ENCODE measurements around the gene SLC10A4. TPM values are rescaled to one million over a fixed set of nuclear protein-coding genes. Genes with fewer than 3 reads are reported as not detected.
"Not testable (repeated sequence)": the region's sequence is repeated elsewhere in the genome, so short reads cannot be mapped to it uniquely, and the experiment has no call there.

Gene SLC10A4, protein sequence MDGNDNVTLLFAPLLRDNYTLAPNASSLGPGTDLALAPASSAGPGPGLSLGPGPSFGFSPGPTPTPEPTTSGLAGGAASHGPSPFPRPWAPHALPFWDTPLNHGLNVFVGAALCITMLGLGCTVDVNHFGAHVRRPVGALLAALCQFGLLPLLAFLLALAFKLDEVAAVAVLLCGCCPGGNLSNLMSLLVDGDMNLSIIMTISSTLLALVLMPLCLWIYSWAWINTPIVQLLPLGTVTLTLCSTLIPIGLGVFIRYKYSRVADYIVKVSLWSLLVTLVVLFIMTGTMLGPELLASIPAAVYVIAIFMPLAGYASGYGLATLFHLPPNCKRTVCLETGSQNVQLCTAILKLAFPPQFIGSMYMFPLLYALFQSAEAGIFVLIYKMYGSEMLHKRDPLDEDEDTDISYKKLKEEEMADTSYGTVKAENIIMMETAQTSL
- total RNA-seq: 0.49 TPM
- polyA plus RNA-seq (ENCODE audit: insufficient read depth in 1 of 8, insufficient read length in 8 of 8, low replicate concordance in 1 of 8): 1 to 10 TPM in 1 of 8 donors, under 1 TPM in 7; 0.41 to 1.1 (median 0.82) TPM
- long read RNA-seq, donor 1, partial matches to known transcripts: 0 of 2 reads
- long read RNA-seq, donor 1, other reads (novel, unspliced or antisense): 0 of 2 reads
- long read RNA-seq, donor 2: 0 reads
- long read RNA-seq, donor 3, partial matches to known transcripts: 0 of 4 reads
- long read RNA-seq, donor 3, other reads (novel, unspliced or antisense): 0 of 4 reads
- long read RNA-seq, donor 4: 0 reads
- long read RNA-seq, donor 5, partial matches to known transcripts: 0 of 1 reads
- long read RNA-seq, donor 5, other reads (novel, unspliced or antisense): 0 of 1 reads
- long read RNA-seq, donor 6: 0 reads
- long read RNA-seq, donor 7: 0 reads
- long read RNA-seq, donor 8: 0 reads
- long read RNA-seq, donor 9: 0 reads
- long read RNA-seq, donor 10: 0 reads
- long read RNA-seq, donor 11: 0 reads

DNA sequence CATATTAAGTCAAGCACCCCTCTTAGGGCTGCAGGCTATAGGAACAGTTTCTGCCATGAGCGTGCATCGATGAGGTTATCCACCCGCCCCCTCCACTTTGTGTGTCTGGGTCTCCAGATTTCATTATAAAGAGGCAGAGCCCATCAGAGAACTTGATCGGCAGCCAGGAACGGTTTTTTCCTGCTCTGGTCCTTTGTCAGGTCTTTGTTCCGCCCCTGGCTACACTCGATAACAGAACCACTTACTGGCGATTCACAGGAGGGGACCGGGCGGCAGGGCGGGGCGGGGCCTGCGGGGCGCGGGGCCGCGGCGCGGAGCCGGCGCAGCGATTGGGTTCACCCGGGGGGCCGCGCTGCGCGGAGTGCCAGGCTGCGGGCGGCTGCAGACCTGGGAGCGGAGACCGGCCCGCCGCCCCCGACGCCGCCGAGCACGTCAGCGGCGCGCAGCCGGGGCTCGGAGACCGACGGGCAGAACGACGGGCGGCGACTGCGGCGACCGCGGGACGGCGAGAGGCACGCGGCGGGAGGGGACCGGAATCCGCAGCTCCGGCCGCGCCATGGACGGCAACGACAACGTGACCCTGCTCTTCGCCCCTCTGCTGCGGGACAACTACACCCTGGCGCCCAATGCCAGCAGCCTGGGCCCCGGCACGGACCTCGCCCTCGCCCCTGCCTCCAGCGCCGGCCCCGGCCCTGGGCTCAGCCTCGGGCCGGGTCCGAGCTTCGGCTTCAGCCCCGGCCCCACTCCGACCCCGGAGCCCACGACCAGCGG, at the start of gene SLC10A4:
SLC10A4 (plus strand) TSS at position 338 of the 771 bp plus-strand sequence; CDS start at position 557, 219 bp downstream.
- under 1% methylated on average over 84 of the region's 85 CpGs for WGBS (ENCODE audit: insufficient coverage)
- Histone ChIP-seq H3K4me3 (ENCODE audit: low read length) (peak within 1 kb of the TSS; percentile 17), H3K36me3 (ENCODE audit: control insufficient read depth, insufficient read depth, low read length) (no peaks in the 10 kb centered on the region), H3K9me3 (replicated peaks; ENCODE audit: control insufficient read depth, low read depth, low read length) (no peaks in the 10 kb centered on the region), H3K4me1 (ENCODE audit: control insufficient read depth, insufficient read depth, low read length) (peaks cover 5% of the 10 kb centered on the region), H3K27ac (ENCODE audit: low read length) (no peak within 1 kb of the TSS), H3K27me3 (ENCODE audit: control insufficient read depth, insufficient read depth, low read length) (peaks cover 47% of the 10 kb centered on the region)
- peak; percentile 20 for DNase-seq

DNA sequence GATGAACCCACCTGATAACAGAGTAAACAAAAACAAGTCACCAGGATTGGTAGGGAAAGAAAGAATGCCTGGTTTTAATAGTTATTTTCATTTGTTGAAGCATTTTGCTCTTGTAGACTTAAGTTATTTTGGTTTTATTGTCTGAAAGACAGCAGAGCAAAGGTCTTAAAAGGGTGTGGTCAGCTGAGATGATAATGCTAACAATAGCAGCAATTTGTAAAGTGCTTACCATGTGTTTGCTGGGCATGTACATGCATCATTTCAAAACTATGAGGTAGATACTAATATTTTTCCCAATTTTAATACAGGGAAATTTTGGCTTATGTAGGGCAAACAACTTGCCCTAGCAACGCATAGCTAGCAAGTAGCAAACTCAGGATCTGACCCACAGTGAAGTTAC, 46.8 kb upstream of the SLC10A4 start:
- Histone ChIP-seq H3K4me1 (ENCODE audit: control insufficient read depth, insufficient read depth, low read length) (no peaks in the 10 kb centered on the region), H3K4me3 (ENCODE audit: low read length) (no peak overlapping the region), H3K27ac (ENCODE audit: low read length) (no peak overlapping the region), H3K27me3 (ENCODE audit: control insufficient read depth, insufficient read depth, low read length) (no peaks in the 10 kb centered on the region), H3K36me3 (ENCODE audit: control insufficient read depth, insufficient read depth, low read length) (no peaks in the 10 kb centered on the region), H3K9me3 (replicated peaks; ENCODE audit: control insufficient read depth, low read depth, low read length) (no peaks in the 10 kb centered on the region)
- WGBS (ENCODE audit: insufficient coverage): no CpG with 5 or more reads among the region's 1 CpG
- no peak for DNase-seq

DNA sequence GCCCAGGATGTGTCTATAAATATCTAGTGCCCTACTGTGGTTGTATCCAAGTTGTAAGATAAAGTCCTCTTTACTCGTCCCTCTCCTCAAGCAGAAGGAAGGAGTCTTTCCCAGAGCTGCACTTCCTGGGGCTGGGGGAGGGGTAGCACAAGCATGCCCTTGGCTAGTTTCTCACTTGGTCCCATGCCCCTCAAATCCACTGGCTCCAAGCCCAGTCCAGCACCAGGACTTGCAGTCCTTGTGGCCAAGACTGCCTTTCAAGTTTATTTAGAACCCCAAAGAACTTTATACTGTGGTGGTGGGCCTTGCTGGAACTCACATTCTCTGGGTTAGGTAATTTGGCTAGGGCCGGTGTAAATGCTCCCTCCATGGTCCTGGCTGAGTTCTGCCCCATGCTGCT, 43.2 kb upstream of the SLC10A4 start:
- Histone ChIP-seq H3K9me3 (replicated peaks; ENCODE audit: control insufficient read depth, low read depth, low read length) (no peaks in the 10 kb centered on the region), H3K27me3 (ENCODE audit: control insufficient read depth, insufficient read depth, low read length) (no peaks in the 10 kb centered on the region), H3K36me3 (ENCODE audit: control insufficient read depth, insufficient read depth, low read length) (no peaks in the 10 kb centered on the region), H3K4me3 (ENCODE audit: low read length) (no peak overlapping the region), H3K4me1 (ENCODE audit: control insufficient read depth, insufficient read depth, low read length) (no peaks in the 10 kb centered on the region), H3K27ac (ENCODE audit: low read length) (no peak overlapping the region)
- no CpG with 5 or more reads among the region's 2 CpGs for WGBS (ENCODE audit: insufficient coverage)
- DNase-seq: no peak

DNA sequence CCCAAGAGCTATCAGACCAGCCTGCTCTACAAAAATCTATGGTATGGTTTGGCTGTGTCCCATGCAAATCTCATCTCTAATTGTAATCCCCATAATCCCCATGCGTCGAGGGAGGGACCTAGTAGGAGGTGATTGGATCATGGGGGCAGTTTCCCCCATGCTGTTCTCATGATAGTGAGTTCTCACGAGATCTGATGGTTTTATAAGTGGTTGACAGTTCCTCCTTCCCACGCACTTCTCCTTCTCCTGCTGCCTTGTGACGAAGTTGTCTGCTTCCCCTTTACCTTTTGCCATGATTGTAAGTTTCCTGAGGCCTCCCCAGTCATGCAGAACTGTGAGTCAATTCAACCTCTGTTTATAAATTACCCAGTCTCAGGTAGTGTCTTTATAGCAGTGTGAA, 42.2 kb upstream of the SLC10A4 start:
- H3K27me3 ChIP-seq (ENCODE audit: control insufficient read depth, insufficient read depth, low read length); DNase-seq; H3K27ac ChIP-seq (ENCODE audit: low read length); H3K4me3 ChIP-seq (ENCODE audit: low read length); H3K36me3 ChIP-seq (ENCODE audit: control insufficient read depth, insufficient read depth, low read length); H3K4me1 ChIP-seq (ENCODE audit: control insufficient read depth, insufficient read depth, low read length); H3K9me3 ChIP-seq (replicated peaks; ENCODE audit: control insufficient read depth, low read depth, low read length): not testable (repeated sequence)
- WGBS (ENCODE audit: insufficient coverage): 60% methylated on average over 1 of the region's 5 CpGs

DNA sequence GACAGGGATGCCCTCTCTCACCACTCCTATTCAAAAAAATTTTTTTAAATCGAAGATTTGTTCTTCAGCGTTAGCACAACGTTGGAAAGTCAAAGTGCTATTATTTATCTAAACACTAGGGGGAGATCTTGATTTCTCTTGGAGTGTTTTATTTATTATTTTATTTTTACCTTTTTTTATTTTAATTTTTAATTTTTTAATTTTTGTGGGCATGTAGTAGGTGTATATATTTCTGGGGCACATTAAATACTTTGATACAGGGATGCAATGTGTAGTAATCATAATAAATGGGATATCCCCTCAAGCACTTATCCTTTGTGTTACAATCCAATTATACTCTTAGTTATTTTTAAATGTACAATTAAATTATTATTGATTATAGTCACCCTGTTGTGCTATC, 37.4 kb upstream of the SLC10A4 start:
- Histone ChIP-seq H3K27ac (ENCODE audit: low read length) (no peak overlapping the region), H3K4me1 (ENCODE audit: control insufficient read depth, insufficient read depth, low read length) (no peaks in the 10 kb centered on the region), H3K9me3 (replicated peaks; ENCODE audit: control insufficient read depth, low read depth, low read length) (no peaks in the 10 kb centered on the region), H3K4me3 (ENCODE audit: low read length) (no peak overlapping the region), H3K36me3 (ENCODE audit: control insufficient read depth, insufficient read depth, low read length) (no peaks in the 10 kb centered on the region), H3K27me3 (ENCODE audit: control insufficient read depth, insufficient read depth, low read length) (no peaks in the 10 kb centered on the region)
- peak; percentile 11 for DNase-seq
- WGBS (ENCODE audit: insufficient coverage): no CpG with 5 or more reads among the region's 3 CpGs

DNA sequence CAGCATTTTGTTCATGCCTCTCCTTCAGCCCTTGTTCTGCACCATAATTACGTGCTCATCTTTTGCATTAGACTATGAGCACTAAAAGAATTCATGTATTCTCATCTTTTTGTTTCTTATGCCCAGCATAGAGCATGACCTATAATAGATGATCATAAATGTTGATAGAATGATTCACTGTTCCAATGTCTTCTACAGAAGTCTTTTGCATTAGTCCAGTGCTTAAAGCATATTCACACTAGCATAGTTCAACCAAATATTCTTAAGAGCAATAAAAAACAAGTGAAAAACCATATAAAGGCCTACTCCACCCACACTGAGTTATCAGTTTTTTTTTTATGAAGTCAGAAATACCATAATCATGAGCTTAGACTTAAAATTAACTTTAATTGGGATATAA, 36.5 kb upstream of the SLC10A4 start:
- H3K4me1 ChIP-seq (ENCODE audit: control insufficient read depth, insufficient read depth, low read length): no peaks in the 10 kb centered on the region
- no peak overlapping the region for H3K4me3 ChIP-seq (ENCODE audit: low read length)
- no peaks in the 10 kb centered on the region for H3K27me3 ChIP-seq (ENCODE audit: control insufficient read depth, insufficient read depth, low read length)
- H3K9me3 ChIP-seq (replicated peaks; ENCODE audit: control insufficient read depth, low read depth, low read length): no peaks in the 10 kb centered on the region
- H3K36me3 ChIP-seq (ENCODE audit: control insufficient read depth, insufficient read depth, low read length): no peaks in the 10 kb centered on the region
- no peak for DNase-seq
- no peak overlapping the region for H3K27ac ChIP-seq (ENCODE audit: low read length)
- WGBS (ENCODE audit: insufficient coverage): no CpG with 5 or more reads among the region's 1 CpG

DNA sequence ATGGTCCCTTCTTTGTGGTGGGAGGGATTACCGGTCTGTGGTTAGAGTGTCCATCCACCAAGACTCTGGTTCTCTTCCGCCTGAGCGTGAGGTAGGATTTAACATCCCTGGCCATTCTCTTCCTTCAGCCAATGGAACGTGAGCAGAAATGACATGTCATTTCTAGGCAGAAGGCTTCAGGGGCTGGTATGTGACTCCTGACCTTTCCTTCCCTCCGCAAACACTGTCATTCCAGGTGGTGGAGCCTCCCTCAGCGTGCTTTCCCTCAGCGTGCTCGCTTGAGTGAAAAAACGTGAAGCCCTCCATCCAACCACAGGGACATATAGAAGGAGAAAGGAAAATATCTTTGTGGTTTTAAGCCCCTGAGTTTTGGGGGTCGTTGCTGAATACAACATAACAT, 34.0 kb upstream of the SLC10A4 start:
- no peak overlapping the region for H3K4me3 ChIP-seq (ENCODE audit: low read length)
- H3K27me3 ChIP-seq (ENCODE audit: control insufficient read depth, insufficient read depth, low read length): no peaks in the 10 kb centered on the region
- H3K4me1 ChIP-seq (ENCODE audit: control insufficient read depth, insufficient read depth, low read length): no peaks in the 10 kb centered on the region
- H3K27ac ChIP-seq (ENCODE audit: low read length): no peak overlapping the region
- no peak for DNase-seq
- no peaks in the 10 kb centered on the region for H3K36me3 ChIP-seq (ENCODE audit: control insufficient read depth, insufficient read depth, low read length)
- WGBS (ENCODE audit: insufficient coverage): 100% methylated on average over 1 of the region's 10 CpGs
- H3K9me3 ChIP-seq (replicated peaks; ENCODE audit: control insufficient read depth, low read depth, low read length): no peaks in the 10 kb centered on the region

DNA sequence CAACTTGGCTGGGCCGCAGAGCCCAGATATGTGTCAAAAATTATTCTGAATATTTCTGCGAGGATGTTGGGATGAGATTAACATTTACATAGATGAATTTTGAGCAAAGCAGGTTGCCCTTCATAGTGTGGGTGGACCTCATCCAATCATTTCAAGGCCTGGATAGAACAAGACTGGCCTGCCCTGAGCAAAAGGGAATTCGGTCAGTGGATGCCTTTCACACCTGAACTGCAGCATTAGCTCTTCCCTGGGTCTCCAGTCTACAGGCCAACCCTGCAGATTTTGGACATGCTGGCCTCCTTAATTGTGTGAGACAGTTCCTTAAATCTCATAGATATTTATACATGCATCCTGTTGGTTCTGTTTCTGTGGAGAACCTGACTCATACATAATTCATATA, 32.4 kb upstream of the SLC10A4 start:
- WGBS (ENCODE audit: insufficient coverage): 80% methylated on average over 2 of the region's 3 CpGs
- Histone ChIP-seq H3K4me3 (ENCODE audit: low read length) (no peak overlapping the region), H3K4me1 (ENCODE audit: control insufficient read depth, insufficient read depth, low read length) (no peaks in the 10 kb centered on the region), H3K36me3 (ENCODE audit: control insufficient read depth, insufficient read depth, low read length) (no peaks in the 10 kb centered on the region), H3K27me3 (ENCODE audit: control insufficient read depth, insufficient read depth, low read length) (no peaks in the 10 kb centered on the region), H3K27ac (ENCODE audit: low read length) (no peak overlapping the region), H3K9me3 (replicated peaks; ENCODE audit: control insufficient read depth, low read depth, low read length) (no peaks in the 10 kb centered on the region)
- DNase-seq: no peak

DNA sequence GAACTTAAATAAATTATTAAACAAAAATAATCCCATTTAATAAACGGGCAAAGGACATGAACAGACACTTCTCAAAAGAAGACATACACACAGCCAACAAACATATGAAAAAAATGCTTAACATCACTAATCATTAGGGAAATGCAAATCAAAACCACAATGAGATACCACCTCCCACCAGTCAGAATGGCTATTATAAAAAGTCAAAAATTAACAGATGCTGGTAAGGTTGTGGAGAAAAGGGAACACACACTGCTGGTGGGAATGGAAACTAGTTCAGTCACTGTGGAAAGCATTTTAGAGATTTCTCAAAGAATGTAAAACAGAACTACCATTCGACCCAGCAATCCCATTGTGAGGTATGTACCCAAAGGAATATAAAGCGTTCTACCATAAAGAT, 31.5 kb upstream of the SLC10A4 start:
- not testable (repeated sequence) for DNase-seq; H3K27ac ChIP-seq (ENCODE audit: low read length); H3K27me3 ChIP-seq (ENCODE audit: control insufficient read depth, insufficient read depth, low read length); H3K9me3 ChIP-seq (replicated peaks; ENCODE audit: control insufficient read depth, low read depth, low read length); H3K4me1 ChIP-seq (ENCODE audit: control insufficient read depth, insufficient read depth, low read length); H3K4me3 ChIP-seq (ENCODE audit: low read length); H3K36me3 ChIP-seq (ENCODE audit: control insufficient read depth, insufficient read depth, low read length)
- no CpG with 5 or more reads among the region's 3 CpGs for WGBS (ENCODE audit: insufficient coverage)

DNA sequence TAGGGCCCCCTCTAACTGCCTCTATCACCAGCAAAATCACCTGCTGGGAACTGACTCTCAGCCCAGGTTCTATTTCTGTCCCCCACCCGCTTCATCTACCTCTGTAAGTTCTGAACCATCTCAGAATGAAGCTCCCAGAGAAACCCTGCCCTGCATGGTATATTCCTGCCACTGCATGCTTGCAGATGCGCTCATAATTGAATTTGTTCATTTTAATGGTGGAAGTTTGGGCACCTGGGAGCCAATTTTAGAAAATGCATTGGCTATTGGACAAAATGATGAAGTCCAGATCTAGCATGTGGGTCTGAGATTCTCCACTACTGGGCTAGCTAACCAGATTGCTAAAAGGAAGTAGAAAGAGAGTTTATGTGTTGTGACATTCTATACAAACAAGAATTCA, 28.6 kb upstream of the SLC10A4 start:
- no peaks in the 10 kb centered on the region for H3K4me1 ChIP-seq (ENCODE audit: control insufficient read depth, insufficient read depth, low read length)
- H3K27me3 ChIP-seq (ENCODE audit: control insufficient read depth, insufficient read depth, low read length): no peaks in the 10 kb centered on the region
- no peak for DNase-seq
- H3K27ac ChIP-seq (ENCODE audit: low read length): no peak overlapping the region
- H3K36me3 ChIP-seq (ENCODE audit: control insufficient read depth, insufficient read depth, low read length): no peaks in the 10 kb centered on the region
- 93% methylated on average over 2 of the region's 2 CpGs for whole genome bisulfite sequencing (ENCODE audit: insufficient coverage)
- H3K4me3 ChIP-seq (ENCODE audit: low read length): no peak overlapping the region
- no peaks in the 10 kb centered on the region for H3K9me3 ChIP-seq (replicated peaks; ENCODE audit: control insufficient read depth, low read depth, low read length)
